HepG2 (cell line): ENCODE measurements around the gene SPNS1. TPM values are rescaled to one million over a fixed set of nuclear protein-coding genes. Genes with fewer than 3 reads are reported as not detected.
A peak's percentile ranks its signal among the peaks of the same experiment; 100 is the strongest.

Source experiments
- CC2D1A ChIP-seq: sonication (generic); formaldehyde crosslinking; IDR thresholded peaks from 2 replicates; pipeline ENCODE4 v1.8.1; 2023; ENCODE audit warnings: mild to moderate bottlenecking, missing genetic modification reagents
- CHD4 ChIP-seq: fragments of 200-600 bp; sonication (generic); IDR thresholded peaks from 2 replicates; pipeline ENCODE4 v1.7.0; 2017; ENCODE audit warnings: mild to moderate bottlenecking, low read length, borderline replicate concordance
- HMG20B ChIP-seq: conservative IDR thresholded peaks from 2 replicates; pipeline ENCODE4 v1.6.1; 2016; ENCODE audit warnings: missing genetic modification reagents, missing compliant biosample characterization
- HOXA9 ChIP-seq: sonication (generic); formaldehyde crosslinking; IDR thresholded peaks from 2 replicates; pipeline ENCODE4 v1.8.1; 2022; ENCODE audit warnings: missing genetic modification reagents, mild to moderate bottlenecking, moderate library complexity, borderline replicate concordance
- SAFB2 ChIP-seq: sonication (generic); formaldehyde crosslinking; IDR thresholded peaks from 2 replicates; pipeline ENCODE4 v1.5.1; 2020; ENCODE audit warnings: missing genetic modification reagents, low read depth, mild to moderate bottlenecking, borderline replicate concordance
- SMC3 ChIP-seq: IDR thresholded peaks from 2 replicates; pipeline ENCODE4 v1.6.1; 2011; ENCODE audit warnings: low read length, improper control_type of control experiment
- ZFP1 ChIP-seq: IDR thresholded peaks from 2 replicates; pipeline ENCODE4 v1.6.1; 2016
- ZNF232 ChIP-seq: sonication (generic); formaldehyde crosslinking; IDR thresholded peaks from 2 replicates; pipeline ENCODE4 v1.4.0; 2020; ENCODE audit warnings: missing genetic modification reagents, borderline replicate concordance
- ZNF333 ChIP-seq: sonication (generic); formaldehyde crosslinking; IDR thresholded peaks from 2 replicates; pipeline ENCODE4 v1.4.0; 2020; ENCODE audit warnings: mild to moderate bottlenecking, missing genetic modification reagents, borderline replicate concordance
- ZNF33B ChIP-seq: sonication (generic); formaldehyde crosslinking; IDR thresholded peaks from 2 replicates; pipeline ENCODE4 v1.5.1; 2020; ENCODE audit warnings: mild to moderate bottlenecking, missing genetic modification reagents
- ZNF530 ChIP-seq: sonication (generic); formaldehyde crosslinking; IDR thresholded peaks from 2 replicates; pipeline ENCODE4 v1.5.0; 2020; ENCODE audit warnings: low read depth, mild to moderate bottlenecking, missing genetic modification reagents
- ZNF629 ChIP-seq: sonication (generic); formaldehyde crosslinking; conservative IDR thresholded peaks from 2 replicates; pipeline ENCODE4 v1.5.0; 2020; ENCODE audit warnings: missing genetic modification reagents
- ZNF773 ChIP-seq: sonication (generic); formaldehyde crosslinking; IDR thresholded peaks from 2 replicates; pipeline ENCODE4 v1.4.0; 2020; ENCODE audit warnings: missing genetic modification reagents, borderline replicate concordance
- polyA plus RNA-seq, 8 experiments: library from polyadenylated mRNA; depleted of rRNA in 3 of 8; stranded (reverse) in 7 of 8; unstranded in 1 of 8; fragments of >200 nt; fragmentation: Illumina TruSeq in 4 of 8; extraction: Trizol in 4 of 8; gene quantifications; 2 replicates each; pipeline versions ENCODE4 v1.2.1 to v1.2.3, GENCODE V29; 2011 to 2016; ENCODE audit warnings: low read depth in 4 of 8, missing spikeins in 1 of 8, mixed read lengths in 1 of 8; ENCODE audit not compliant: insufficient read depth in 1 of 8
- total RNA-seq, 5 experiments: library from RNA; depleted of rRNA; stranded (reverse); fragments of >200 nt; fragmentation: Illumina TruSeq; extraction: Trizol; gene quantifications; 2 replicates each; pipeline ENCODE4 v1.2.3, GENCODE V29; 2016; ENCODE audit warnings: low read depth in 1 of 5
- TF ChIP-seq, protein P1 (sequence below): sonication (generic); formaldehyde crosslinking; IDR thresholded peaks from 2 replicates; pipeline ENCODE4 v1.9.0; 2021; ENCODE audit warnings: missing genetic modification reagents, borderline replicate concordance
- TF ChIP-seq, protein P2 (sequence below): sonication (generic); formaldehyde crosslinking; IDR thresholded peaks from 2 replicates; pipeline ENCODE4 v1.5.1; 2020; ENCODE audit warnings: mild to moderate bottlenecking, missing genetic modification reagents, moderate library complexity
- TF ChIP-seq, protein P3 (sequence below): sonication (generic); formaldehyde crosslinking; IDR thresholded peaks from 2 replicates; pipeline ENCODE4 v1.8.1; 2023; ENCODE audit warnings: missing genetic modification reagents, mild to moderate bottlenecking, borderline replicate concordance
- TF ChIP-seq, protein P4 (sequence below): sonication (generic); formaldehyde crosslinking; IDR thresholded peaks from 2 replicates; pipeline ENCODE4 v1.5.0; 2020; ENCODE audit warnings: missing genetic modification reagents
- TF ChIP-seq, protein P5 (sequence below): sonication (generic); formaldehyde crosslinking; IDR thresholded peaks from 2 replicates; pipeline ENCODE4 v1.8.0; 2022; ENCODE audit warnings: missing genetic modification reagents, mild to moderate bottlenecking, moderate library complexity, borderline replicate concordance

The SPNS1 gene
- total and polyA plus RNA-seq, 2 of the 13 experiments (the other 11 are each of a cell fraction or from before 2014, with no cell fraction given), result 25.6 to 38.8 TPM

DNA sequence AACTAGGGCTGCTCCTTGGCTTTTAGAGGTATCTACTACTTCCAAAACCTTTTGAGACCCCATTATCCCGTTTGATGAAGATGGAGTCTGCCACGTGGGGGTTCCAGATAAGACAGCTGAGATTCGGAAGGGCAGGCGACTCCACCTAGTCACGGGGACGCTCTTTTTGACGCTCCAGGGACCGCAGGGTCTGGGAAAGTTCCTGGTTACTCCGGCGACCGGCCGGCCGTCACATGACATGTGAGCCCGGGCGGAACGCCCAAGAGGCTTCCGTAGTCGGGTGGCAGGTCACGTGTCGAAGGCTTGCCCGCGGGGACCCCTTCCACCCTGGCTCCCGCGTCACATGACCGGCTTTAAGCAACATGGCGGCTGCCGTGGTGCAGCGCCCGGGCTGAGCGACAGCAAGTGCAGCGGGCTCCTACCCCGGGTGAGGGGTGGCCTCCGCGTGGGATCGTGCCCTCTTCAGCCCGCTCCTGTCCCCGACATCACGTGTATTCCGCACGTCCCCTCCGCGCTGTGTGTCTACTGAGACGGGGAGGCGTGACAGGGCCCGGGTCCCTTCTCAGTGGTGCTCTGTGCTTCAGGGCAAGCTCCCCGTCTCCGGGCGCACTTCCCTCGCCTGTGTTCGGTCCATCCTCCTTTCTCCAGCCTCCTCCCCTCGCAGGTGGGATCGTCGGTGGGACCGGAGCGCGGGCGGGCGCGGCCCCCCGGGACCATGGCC, at the start of gene SPNS1 (continued):
- TF ChIP-seq, protein P1, sequence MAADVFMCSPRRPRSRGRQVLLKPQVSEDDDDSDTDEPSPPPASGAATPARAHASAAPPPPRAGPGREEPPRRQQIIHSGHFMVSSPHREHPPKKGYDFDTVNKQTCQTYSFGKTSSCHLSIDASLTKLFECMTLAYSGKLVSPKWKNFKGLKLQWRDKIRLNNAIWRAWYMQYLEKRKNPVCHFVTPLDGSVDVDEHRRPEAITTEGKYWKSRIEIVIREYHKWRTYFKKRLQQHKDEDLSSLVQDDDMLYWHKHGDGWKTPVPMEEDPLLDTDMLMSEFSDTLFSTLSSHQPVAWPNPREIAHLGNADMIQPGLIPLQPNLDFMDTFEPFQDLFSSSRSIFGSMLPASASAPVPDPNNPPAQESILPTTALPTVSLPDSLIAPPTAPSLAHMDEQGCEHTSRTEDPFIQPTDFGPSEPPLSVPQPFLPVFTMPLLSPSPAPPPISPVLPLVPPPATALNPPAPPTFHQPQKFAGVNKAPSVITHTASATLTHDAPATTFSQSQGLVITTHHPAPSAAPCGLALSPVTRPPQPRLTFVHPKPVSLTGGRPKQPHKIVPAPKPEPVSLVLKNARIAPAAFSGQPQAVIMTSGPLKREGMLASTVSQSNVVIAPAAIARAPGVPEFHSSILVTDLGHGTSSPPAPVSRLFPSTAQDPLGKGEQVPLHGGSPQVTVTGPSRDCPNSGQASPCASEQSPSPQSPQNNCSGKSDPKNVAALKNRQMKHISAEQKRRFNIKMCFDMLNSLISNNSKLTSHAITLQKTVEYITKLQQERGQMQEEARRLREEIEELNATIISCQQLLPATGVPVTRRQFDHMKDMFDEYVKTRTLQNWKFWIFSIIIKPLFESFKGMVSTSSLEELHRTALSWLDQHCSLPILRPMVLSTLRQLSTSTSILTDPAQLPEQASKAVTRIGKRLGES, result peak; percentile 86
- TF ChIP-seq, protein P2, sequence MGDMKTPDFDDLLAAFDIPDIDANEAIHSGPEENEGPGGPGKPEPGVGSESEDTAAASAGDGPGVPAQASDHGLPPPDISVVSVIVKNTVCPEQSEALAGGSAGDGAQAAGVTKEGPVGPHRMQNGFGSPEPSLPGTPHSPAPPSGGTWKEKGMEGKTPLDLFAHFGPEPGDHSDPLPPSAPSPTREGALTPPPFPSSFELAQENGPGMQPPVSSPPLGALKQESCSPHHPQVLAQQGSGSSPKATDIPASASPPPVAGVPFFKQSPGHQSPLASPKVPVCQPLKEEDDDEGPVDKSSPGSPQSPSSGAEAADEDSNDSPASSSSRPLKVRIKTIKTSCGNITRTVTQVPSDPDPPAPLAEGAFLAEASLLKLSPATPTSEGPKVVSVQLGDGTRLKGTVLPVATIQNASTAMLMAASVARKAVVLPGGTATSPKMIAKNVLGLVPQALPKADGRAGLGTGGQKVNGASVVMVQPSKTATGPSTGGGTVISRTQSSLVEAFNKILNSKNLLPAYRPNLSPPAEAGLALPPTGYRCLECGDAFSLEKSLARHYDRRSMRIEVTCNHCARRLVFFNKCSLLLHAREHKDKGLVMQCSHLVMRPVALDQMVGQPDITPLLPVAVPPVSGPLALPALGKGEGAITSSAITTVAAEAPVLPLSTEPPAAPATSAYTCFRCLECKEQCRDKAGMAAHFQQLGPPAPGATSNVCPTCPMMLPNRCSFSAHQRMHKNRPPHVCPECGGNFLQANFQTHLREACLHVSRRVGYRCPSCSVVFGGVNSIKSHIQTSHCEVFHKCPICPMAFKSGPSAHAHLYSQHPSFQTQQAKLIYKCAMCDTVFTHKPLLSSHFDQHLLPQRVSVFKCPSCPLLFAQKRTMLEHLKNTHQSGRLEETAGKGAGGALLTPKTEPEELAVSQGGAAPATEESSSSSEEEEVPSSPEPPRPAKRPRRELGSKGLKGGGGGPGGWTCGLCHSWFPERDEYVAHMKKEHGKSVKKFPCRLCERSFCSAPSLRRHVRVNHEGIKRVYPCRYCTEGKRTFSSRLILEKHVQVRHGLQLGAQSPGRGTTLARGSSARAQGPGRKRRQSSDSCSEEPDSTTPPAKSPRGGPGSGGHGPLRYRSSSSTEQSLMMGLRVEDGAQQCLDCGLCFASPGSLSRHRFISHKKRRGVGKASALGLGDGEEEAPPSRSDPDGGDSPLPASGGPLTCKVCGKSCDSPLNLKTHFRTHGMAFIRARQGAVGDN (CRISPR knock-in tag), result peak; percentile 95
- TF ChIP-seq HMG20B (CRISPR knock-in tag), result no peak
- peak; percentile 40; the same call in 1 of the 2 replicates for TF ChIP-seq ZNF629 (CRISPR knock-in tag)
- peak; percentile 92 for TF ChIP-seq ZNF33B (CRISPR knock-in tag)
- TF ChIP-seq CHD4, result no peak
- TF ChIP-seq, protein P3, sequence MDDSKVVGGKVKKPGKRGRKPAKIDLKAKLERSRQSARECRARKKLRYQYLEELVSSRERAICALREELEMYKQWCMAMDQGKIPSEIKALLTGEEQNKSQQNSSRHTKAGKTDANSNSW (CRISPR knock-in tag), result no peak; the same call in 1 of the 2 replicates
- 0 out of 2 replicates have a peak, but pooled peaks have one; percentile 61 for TF ChIP-seq SAFB2 (CRISPR knock-in tag)
- TF ChIP-seq, protein P4, sequence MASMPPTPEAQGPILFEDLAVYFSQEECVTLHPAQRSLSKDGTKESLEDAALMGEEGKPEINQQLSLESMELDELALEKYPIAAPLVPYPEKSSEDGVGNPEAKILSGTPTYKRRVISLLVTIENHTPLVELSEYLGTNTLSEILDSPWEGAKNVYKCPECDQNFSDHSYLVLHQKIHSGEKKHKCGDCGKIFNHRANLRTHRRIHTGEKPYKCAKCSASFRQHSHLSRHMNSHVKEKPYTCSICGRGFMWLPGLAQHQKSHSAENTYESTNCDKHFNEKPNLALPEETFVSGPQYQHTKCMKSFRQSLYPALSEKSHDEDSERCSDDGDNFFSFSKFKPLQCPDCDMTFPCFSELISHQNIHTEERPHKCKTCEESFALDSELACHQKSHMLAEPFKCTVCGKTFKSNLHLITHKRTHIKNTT, result no peak
- TF ChIP-seq ZNF773, result 0 out of 2 replicates have a peak, but pooled peaks have one; percentile 74
- no peak for TF ChIP-seq SMC3
- TF ChIP-seq ZNF333 (CRISPR knock-in tag), result peak; percentile 88
- no peak for TF ChIP-seq HOXA9 (CRISPR knock-in tag)
- peak; percentile 82 for TF ChIP-seq ZFP1 (CRISPR knock-in tag)
- no peak for TF ChIP-seq CC2D1A (CRISPR knock-in tag)
- TF ChIP-seq, protein P5, sequence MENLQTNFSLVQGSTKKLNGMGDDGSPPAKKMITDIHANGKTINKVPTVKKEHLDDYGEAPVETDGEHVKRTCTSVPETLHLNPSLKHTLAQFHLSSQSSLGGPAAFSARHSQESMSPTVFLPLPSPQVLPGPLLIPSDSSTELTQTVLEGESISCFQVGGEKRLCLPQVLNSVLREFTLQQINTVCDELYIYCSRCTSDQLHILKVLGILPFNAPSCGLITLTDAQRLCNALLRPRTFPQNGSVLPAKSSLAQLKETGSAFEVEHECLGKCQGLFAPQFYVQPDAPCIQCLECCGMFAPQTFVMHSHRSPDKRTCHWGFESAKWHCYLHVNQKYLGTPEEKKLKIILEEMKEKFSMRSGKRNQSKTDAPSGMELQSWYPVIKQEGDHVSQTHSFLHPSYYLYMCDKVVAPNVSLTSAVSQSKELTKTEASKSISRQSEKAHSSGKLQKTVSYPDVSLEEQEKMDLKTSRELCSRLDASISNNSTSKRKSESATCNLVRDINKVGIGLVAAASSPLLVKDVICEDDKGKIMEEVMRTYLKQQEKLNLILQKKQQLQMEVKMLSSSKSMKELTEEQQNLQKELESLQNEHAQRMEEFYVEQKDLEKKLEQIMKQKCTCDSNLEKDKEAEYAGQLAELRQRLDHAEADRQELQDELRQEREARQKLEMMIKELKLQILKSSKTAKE (CRISPR knock-in tag), result 0 out of 2 replicates have a peak, but pooled peaks have one; percentile 47
- peak; percentile 86; the same call in 1 of the 2 replicates for TF ChIP-seq ZNF232
- no peak for TF ChIP-seq ZNF530
